ENCODE measurements around the gene EID3. TPM values are rescaled to one million over a fixed set of nuclear protein-coding genes. Genes with fewer than 3 reads are reported as not detected.

Gene EID3
- total RNA-seq, 1 experiment from 2014 or later, result 3.2 TPM

- ChIA-PET CTCF (no interaction called here), POLR2A (no interaction called here)
- ATAC-seq (no peak), DNase-seq (ENCODE audit: low spot score) (no peak)
- H3K9me3 Mint-ChIP-seq, result no peaks in the 10 kb centered on the region
- peaks cover 16% of the 10 kb centered on the region for H3K4me1 Mint-ChIP-seq
- peaks cover 52% of the 10 kb centered on the region for H3K36me3 Mint-ChIP-seq
- no peak overlapping the region for H3K4me3 Mint-ChIP-seq
- no peak for TF ChIP-seq USF1 (CRISPR knock-in tag; IDR thresholded peaks at IDR 0.05)
- TF ChIP-seq ZNF416 (CRISPR knock-in tag; IDR thresholded peaks at IDR 0.05), result no peak
- no peak overlapping the region for H3K27ac Mint-ChIP-seq
- no peaks in the 10 kb centered on the region for H3K27me3 Mint-ChIP-seq (ENCODE audit: low read depth)
Measured at GRCh38 chr12:104312202-104312601, 8.7 kb downstream of the EID3 start.

GRCh38 chr12:104312654-104313053 lies 9.1 kb downstream of the EID3 start:
- no peak for ATAC-seq
- ChIA-PET CTCF (no interaction called here), POLR2A (no interaction called here)
- TF ChIP-seq CTCF (IDR thresholded peaks at IDR 0.05) (no peak), MAX (CRISPR knock-in tag; IDR thresholded peaks at IDR 0.05) (no peak), JAZF1 (CRISPR knock-in tag; IDR thresholded peaks at IDR 0.05) (no peak), ZNF396 (CRISPR knock-in tag; IDR thresholded peaks at IDR 0.05; ENCODE audit: borderline replicate concordance) (no peak), ZBTB43 (CRISPR knock-in tag; IDR thresholded peaks at IDR 0.05) (no peak), IRF2 (CRISPR knock-in tag; IDR thresholded peaks at IDR 0.05; ENCODE audit: borderline replicate concordance, low read depth) (no peak), AFF4 (CRISPR knock-in tag; IDR thresholded peaks at IDR 0.05; ENCODE audit: borderline replicate concordance) (no peak), RELA (CRISPR knock-in tag; IDR thresholded peaks at IDR 0.05; ENCODE audit: borderline replicate concordance) (no peak), ZNF416 (CRISPR knock-in tag; IDR thresholded peaks at IDR 0.05) (no peak), ETV6 (CRISPR knock-in tag; IDR thresholded peaks at IDR 0.05) (no peak), MYBL2 (CRISPR knock-in tag; IDR thresholded peaks at IDR 0.05) (no peak), EMX1 (CRISPR knock-in tag; IDR thresholded peaks at IDR 0.05) (no peak), SMAD3 (CRISPR knock-in tag; IDR thresholded peaks at IDR 0.05; ENCODE audit: borderline replicate concordance) (no peak), FOXP4 (CRISPR knock-in tag; IDR thresholded peaks at IDR 0.05) (no peak)
- no peak overlapping the region for H3K27ac Mint-ChIP-seq
- no peak for DNase-seq (ENCODE audit: low spot score)
- H3K9me3 Mint-ChIP-seq, result no peaks in the 10 kb centered on the region
- H3K36me3 Mint-ChIP-seq, result peaks cover 52% of the 10 kb centered on the region
- peaks cover 12% of the 10 kb centered on the region for H3K4me1 Mint-ChIP-seq
- no peak overlapping the region for H3K4me3 Mint-ChIP-seq
- no peaks in the 10 kb centered on the region for H3K27me3 Mint-ChIP-seq (ENCODE audit: low read depth)

Measured in WTC11 (cell line).